CMK (cell line): ENCODE results near the gene NKX2-4.

Source experiments
- DNase-seq: peaks from one replicate; pipeline ENCODE4 v3.0.0-alpha.2; 2010; ENCODE audit warnings: low read depth

NKX2-4 gene

DNA sequence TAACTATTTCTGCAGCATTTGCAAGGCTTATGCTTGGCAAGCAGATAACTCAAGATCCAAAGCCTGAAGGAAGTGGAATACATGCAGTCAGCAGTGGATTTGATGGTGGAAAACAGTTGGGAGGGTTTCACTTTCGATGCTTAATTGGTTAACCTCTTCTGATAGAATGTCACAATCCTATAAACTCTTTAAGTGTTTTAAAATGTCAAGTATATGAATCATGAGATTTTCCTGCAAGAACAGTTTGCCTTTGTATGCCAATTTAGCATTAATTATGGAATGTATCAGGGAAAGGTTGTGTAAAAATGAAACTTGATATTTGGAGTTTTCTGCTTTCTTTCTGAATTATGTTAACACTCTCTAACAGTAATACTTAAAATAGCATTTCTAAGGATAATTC is 36.6 kb downstream of the NKX2-4 start:
- no peak for DNase-seq

- no peak for DNase-seq
These were observed 38.6 kb downstream of the NKX2-4 start for GRCh38 chr20:21358737-21359136.

- no peak for DNase-seq
These were observed 39.5 kb downstream of the NKX2-4 start for GRCh38 chr20:21357844-21358243.

GRCh38 chr20:21356386-21356785 is 40.9 kb downstream of the NKX2-4 start:
- DNase-seq, result no peak

- DNase-seq, result no peak
These were observed 41.3 kb downstream of the NKX2-4 start for GRCh38 chr20:21355981-21356380.

DNA sequence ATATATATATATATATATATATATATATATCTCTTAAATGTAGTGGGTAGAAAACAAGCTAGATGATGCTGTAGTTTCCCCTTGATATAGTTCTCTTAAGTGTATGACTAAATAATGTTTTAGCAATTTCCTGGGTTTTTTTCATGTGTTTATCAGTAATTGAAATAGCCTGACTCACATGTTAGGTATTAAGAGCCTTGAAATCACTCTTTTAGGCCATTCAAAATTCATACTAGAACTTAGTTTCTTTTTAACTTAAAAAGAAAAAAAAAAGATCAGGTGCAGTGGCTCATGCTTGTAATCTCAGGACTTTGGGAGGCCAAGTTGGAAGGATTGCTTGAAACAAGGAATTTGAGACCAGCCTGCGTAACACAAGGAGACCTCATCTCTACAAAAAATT is 44.1 kb downstream of the NKX2-4 start:
- DNase-seq, result no peak

GRCh38 chr20:21352703-21353102 is 44.6 kb downstream of the NKX2-4 start:
- DNase-seq, result no peak
